PC-3 (cell line): ENCODE data around the gene SMIM9. TPM values are rescaled to one million over a fixed set of nuclear protein-coding genes. Genes with fewer than 3 reads are reported as not detected.
A peak's percentile ranks its signal among the peaks of the same experiment; 100 is the strongest.

Source experiments
- ATAC-seq: fragments of 200-7000 bp; cut with Tn5 transposase; 2 replicates; pipeline ENCODE4 v1.9.1; 2020; ENCODE audit warnings: mild to moderate bottlenecking, moderate library complexity
- BruUV-seq: library from RNA; stranded (reverse); fragments of 400-500 nt; replicated peaks from 2 replicates; lab custom pipeline; 2021; lab: Mats Ljungman, UMichigan
- CTCF ChIA-PET: fragments of 300-600 bp; sonication (Branson Sonifier 250); formaldehyde crosslinking; loops from one replicate; lab custom pipeline; 2022; ENCODE audit warnings: antibody characterized with exemption; lab: Charles Lee
- POLR2A ChIA-PET: fragments of 300-600 bp; sonication (Branson Sonifier 250); formaldehyde crosslinking; loops from one replicate; lab custom pipeline; 2022; ENCODE audit warnings: antibody characterized with exemption; ENCODE audit not compliant: unreplicated experiment; lab: Charles Lee
- DNase-seq: peaks from one replicate; pipeline ENCODE4 v3.0.0-alpha.2; 2015
- H2AFZ ChIP-seq: fragments of 300-600 bp; sonication (generic); 2 replicates; pipeline ENCODE4 v1.6.0; 2016; ENCODE audit warnings: antibody characterized with exemption, low read length
- H3F3A ChIP-seq: fragments of 300-600 bp; sonication (generic); one replicate; pipeline ENCODE4 v1.6.0; 2017; ENCODE audit warnings: antibody characterized with exemption, low read length, control low read depth, mild to moderate bottlenecking; ENCODE audit not compliant: unreplicated experiment
- H3K27ac ChIP-seq: fragments of 300-600 bp; sonication (generic); 2 replicates; pipeline ENCODE4 v1.5.1; 2016; ENCODE audit warnings: mild to moderate bottlenecking, low read length
- H3K27me3 ChIP-seq: fragments of 300-600 bp; sonication (generic); 2 replicates; pipeline ENCODE4 v1.6.1; 2016; ENCODE audit warnings: low read length, mixed read lengths
- H3K36me3 ChIP-seq: fragments of 300-600 bp; sonication (generic); 2 replicates; pipeline ENCODE4 v1.6.1; 2016; ENCODE audit warnings: low read depth, mixed run types, low read length, mixed read lengths
- H3K4me1 ChIP-seq: fragments of 300-600 bp; sonication (generic); 2 replicates; pipeline ENCODE4 v1.5.1; 2016; ENCODE audit warnings: low read length; ENCODE audit not compliant: insufficient read depth
- H3K4me2 ChIP-seq: fragments of 300-600 bp; sonication (generic); 2 replicates; pipeline ENCODE4 v1.6.0; 2016; ENCODE audit warnings: low read length
- H3K4me3 ChIP-seq: fragments of 300-600 bp; sonication (generic); 2 replicates; pipeline ENCODE4 v1.5.1; 2016; ENCODE audit warnings: mild to moderate bottlenecking, low read length, mixed read lengths
- H3K79me2 ChIP-seq: fragments of 300-600 bp; sonication (generic); 2 replicates; pipeline ENCODE4 v1.6.1; 2017; ENCODE audit warnings: low read length, mixed read lengths
- H3K9ac ChIP-seq: fragments of 300-600 bp; sonication (generic); 2 replicates; pipeline ENCODE4 v1.6.0; 2016; ENCODE audit warnings: mild to moderate bottlenecking, low read length
- H3K9me2 ChIP-seq: fragments of 300-600 bp; sonication (generic); replicated peaks from 2 replicates; pipeline ENCODE4 v1.6.1; 2016; ENCODE audit warnings: mixed run types, low read length, mixed read lengths
- H3K9me3 ChIP-seq: fragments of 300-600 bp; sonication (generic); 2 replicates; pipeline ENCODE4 v1.6.1; 2016; ENCODE audit warnings: low read length, mixed read lengths
- H4K20me1 ChIP-seq: fragments of 300-600 bp; sonication (generic); 2 replicates; pipeline ENCODE4 v1.6.1; 2016; ENCODE audit warnings: low read length, mixed read lengths
- EZH2 ChIP-seq: fragments of 300-600 bp; sonication (generic); IDR thresholded peaks from one replicate; pipeline ENCODE4 v1.6.1; 2017; ENCODE audit warnings: antibody characterized with exemption, mild to moderate bottlenecking, low read length; ENCODE audit not compliant: unreplicated experiment
- EZH2phosphoT487 ChIP-seq: fragments of 300-600 bp; sonication (generic); IDR thresholded peaks from 2 replicates; pipeline ENCODE4 v1.6.1; 2018; ENCODE audit warnings: mild to moderate bottlenecking, antibody characterized with exemption, low read length, borderline replicate concordance
- intact Hi-C: fragments of 100-400 bp; cut with micrococcal nuclease; formaldehyde crosslinking; loops from 2 replicates; pipeline ENCODE4 v1.9.0; 2023
- total RNA-seq: library from RNA; depleted of rRNA; stranded (reverse); fragments of >200 nt; gene quantifications from 2 replicates; pipeline ENCODE4 v1.2.3, GENCODE V29; 2014
- TF ChIP-seq, protein P1 (sequence below): fragments of 300-600 bp; sonication (generic); conservative IDR thresholded peaks from 2 replicates; pipeline ENCODE4 v1.5.1; 2017; ENCODE audit warnings: antibody characterized with exemption, low read depth, mild to moderate bottlenecking, low read length

SMIM9 gene
- total RNA-seq, 1 experiment from 2014 or later = not detected

DNA sequence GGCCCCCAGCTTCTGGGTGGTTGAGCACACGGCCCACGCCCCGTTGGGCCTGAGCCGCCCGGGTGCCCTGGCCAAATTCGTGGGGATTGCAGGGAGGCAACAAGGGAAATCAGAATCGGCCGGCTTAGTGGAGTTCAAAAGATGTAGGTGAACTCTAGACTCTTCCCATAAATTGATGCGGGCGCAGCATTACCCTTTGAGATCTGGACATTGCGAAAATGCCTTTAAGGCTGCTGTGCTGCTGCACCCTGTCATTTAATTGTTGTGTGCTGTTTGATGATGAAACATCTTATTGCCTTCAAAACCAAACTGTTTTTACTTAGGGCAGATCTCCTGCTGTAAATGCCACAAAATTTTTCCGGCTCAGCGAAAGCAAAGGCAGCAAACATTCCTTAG, 28.8 kb downstream of the SMIM9 start:
- ChIA-PET CTCF (no interaction called here), POLR2A (no interaction called here)
- BruUV-seq = no TSS peak
- Histone ChIP-seq H3K4me3 (peak overlapping the region; percentile 92), H3K9me2 (no peaks in the 10 kb centered on the region), H3K27me3 (no peaks in the 10 kb centered on the region), H3K4me2 (peak overlapping the region; percentile 97), H3K27ac (no peak overlapping the region), H3K9me3 (no peaks in the 10 kb centered on the region), H3K4me1 (peaks cover 27% of the 10 kb centered on the region), H3K79me2 (no peaks in the 10 kb centered on the region), H3K9ac (peak overlapping the region; percentile 31; the same call in 1 of the 2 replicates), H3F3A (no peaks in the 10 kb centered on the region), H2AFZ (peak overlapping the region; percentile 99), H3K36me3 (no peaks in the 10 kb centered on the region), H4K20me1 (no peaks in the 10 kb centered on the region)
- ATAC-seq (peak; percentile 34), DNase-seq (no peak)
- intact Hi-C loops = loop anchor here (5.0 kb wide), 1 partner anchor 43 kb away; the partner anchor contains the start of gene DKC1
- TF ChIP-seq, protein P1, sequence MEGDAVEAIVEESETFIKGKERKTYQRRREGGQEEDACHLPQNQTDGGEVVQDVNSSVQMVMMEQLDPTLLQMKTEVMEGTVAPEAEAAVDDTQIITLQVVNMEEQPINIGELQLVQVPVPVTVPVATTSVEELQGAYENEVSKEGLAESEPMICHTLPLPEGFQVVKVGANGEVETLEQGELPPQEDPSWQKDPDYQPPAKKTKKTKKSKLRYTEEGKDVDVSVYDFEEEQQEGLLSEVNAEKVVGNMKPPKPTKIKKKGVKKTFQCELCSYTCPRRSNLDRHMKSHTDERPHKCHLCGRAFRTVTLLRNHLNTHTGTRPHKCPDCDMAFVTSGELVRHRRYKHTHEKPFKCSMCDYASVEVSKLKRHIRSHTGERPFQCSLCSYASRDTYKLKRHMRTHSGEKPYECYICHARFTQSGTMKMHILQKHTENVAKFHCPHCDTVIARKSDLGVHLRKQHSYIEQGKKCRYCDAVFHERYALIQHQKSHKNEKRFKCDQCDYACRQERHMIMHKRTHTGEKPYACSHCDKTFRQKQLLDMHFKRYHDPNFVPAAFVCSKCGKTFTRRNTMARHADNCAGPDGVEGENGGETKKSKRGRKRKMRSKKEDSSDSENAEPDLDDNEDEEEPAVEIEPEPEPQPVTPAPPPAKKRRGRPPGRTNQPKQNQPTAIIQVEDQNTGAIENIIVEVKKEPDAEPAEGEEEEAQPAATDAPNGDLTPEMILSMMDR = no peak
- TF ChIP-seq EZH2 (no peak), EZH2phosphoT487 (no peak)

DNA sequence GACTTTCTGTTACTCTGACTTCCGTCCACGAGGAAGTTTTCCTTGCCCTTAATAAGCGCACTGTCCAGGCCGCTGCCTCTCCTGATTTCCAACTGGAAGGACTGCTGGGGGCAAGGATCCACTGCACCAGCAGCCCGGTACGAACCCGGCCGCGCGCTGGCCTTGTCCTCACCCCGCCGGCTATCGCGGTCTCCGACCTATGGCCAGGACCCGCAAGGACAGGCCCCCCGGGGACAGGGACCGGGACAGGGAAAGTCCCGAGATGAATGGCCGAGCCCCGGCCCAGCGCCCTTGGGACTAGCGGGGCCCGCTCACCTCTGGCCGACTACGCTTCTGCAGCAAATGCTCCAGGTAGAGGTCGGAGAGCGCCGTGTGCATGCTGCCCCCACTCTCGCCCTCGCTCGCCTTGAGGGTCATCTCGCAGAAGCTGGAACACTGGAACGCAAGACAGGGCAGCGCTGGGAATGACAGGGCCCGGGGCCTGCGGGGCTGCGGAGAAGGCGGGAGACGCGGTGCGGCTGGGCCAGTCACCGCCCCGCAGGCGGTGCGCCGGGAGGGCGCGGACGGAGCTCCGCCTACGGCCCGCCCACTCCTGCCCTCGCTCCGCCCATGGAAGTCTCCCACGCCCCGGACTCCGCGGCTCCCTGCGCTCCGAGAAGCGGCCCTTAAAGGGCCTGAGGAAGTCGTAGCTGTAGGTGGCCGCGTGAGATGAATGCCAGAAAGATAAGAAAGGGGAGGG, 29.3 kb downstream of the SMIM9 start, which contains the start of gene MPP1:
Gene MPP1, minus strand, starts transcription at position 529 of the 739 bp plus-strand sequence. Its CDS starts 112 bp downstream, at position 417.
- intact Hi-C loops = loop anchor here (5.0 kb wide), 1 partner anchor 43 kb away; the partner anchor contains the start of gene DKC1
- Histone ChIP-seq H3K36me3 (no peaks in the 10 kb centered on the region), H3F3A (peaks cover 1% of the 10 kb centered on the region), H3K4me2 (peak within 1 kb of the TSS; percentile 97), H3K9me3 (no peaks in the 10 kb centered on the region), H3K9ac (peak within 1 kb of the TSS; percentile 67), H3K27ac (no peak within 1 kb of the TSS), H3K27me3 (no peaks in the 10 kb centered on the region), H4K20me1 (no peaks in the 10 kb centered on the region), H3K4me1 (peaks cover 33% of the 10 kb centered on the region), H3K4me3 (peak within 1 kb of the TSS; percentile 92), H3K9me2 (no peaks in the 10 kb centered on the region), H3K79me2 (no peaks in the 10 kb centered on the region), H2AFZ (peak within 1 kb of the TSS; percentile 99)
- TSS peak; percentile 43 for BruUV-seq
- no peak for TF ChIP-seq EZH2
- TF ChIP-seq, protein P1 = no peak
- TF ChIP-seq EZH2phosphoT487 = no peak
- POLR2A ChIA-PET = no interaction called here
- DNase-seq = peak; percentile 86
- peak; percentile 97 for ATAC-seq
- CTCF ChIA-PET = no interaction called here
